Endothelial cell of umbilical vein (primary cell): ENCODE measurements around the gene PRKAR1B. TPM values are rescaled to one million over a fixed set of nuclear protein-coding genes. Genes with fewer than 3 reads are reported as not detected.

ENCODE experiments used
- BruUV-seq: library from RNA; stranded (reverse); fragments of 400-500 nt; replicated peaks from 2 replicates; lab custom pipeline; 2021; lab: Mats Ljungman, UMichigan
- CTCF ChIA-PET: fragments of 300-600, 350-600 bp; sonication (Branson Sonifier 250); formaldehyde crosslinking; loops from one replicate; lab custom pipeline; 2021; ENCODE audit warnings: antibody characterized with exemption, inconsistent platforms; lab: Charles Lee
- POLR2A ChIA-PET: fragments of 300-600, 350-600 bp; sonication (Branson Sonifier 250); formaldehyde crosslinking; loops from one replicate; lab custom pipeline; 2021; ENCODE audit warnings: antibody characterized with exemption, inconsistent platforms; lab: Charles Lee
- DNase-seq: peaks from one replicate; pipeline ENCODE4 v3.0.0-alpha.2; 2011; ENCODE audit warnings: low read depth, low spot score
- FAIRE-seq: peaks from 2 replicates; lab custom pipeline; 2011; peaks lifted over from hg19 to GRCh38; lab: Jason Lieb, UNC
- H2AFZ ChIP-seq: 2 replicates; pipeline ENCODE4 v1.6.0; 2012; ENCODE audit warnings: low read depth, low read length, control low read depth, inconsistent platforms
- H3K27ac ChIP-seq: 2 replicates; pipeline ENCODE4 v1.5.1; 2011; ENCODE audit warnings: low read depth, mild to moderate bottlenecking, control low read depth, low read length, moderate library complexity; ENCODE audit not compliant: insufficient read depth
- H3K27me3 ChIP-seq, 2 experiments: 2 replicates each; pipeline versions ENCODE4 v1.6.0 to v1.6.1; 2011; ENCODE audit warnings: low read length in 2 of 2, mixed read lengths in 1 of 2; ENCODE audit not compliant: control insufficient read depth in 2 of 2, insufficient read depth in 2 of 2
- H3K36me3 ChIP-seq, 2 experiments: 2 replicates in 1 of 2; 3 replicates in 1 of 2; pipeline ENCODE4 v1.5.1; 2011; ENCODE audit warnings: low read length in 2 of 2, mild to moderate bottlenecking in 1 of 2, moderate library complexity in 1 of 2; ENCODE audit not compliant: control insufficient read depth in 2 of 2, insufficient read depth in 2 of 2; ENCODE audit errors: extremely low read depth in 1 of 2
- H3K4me1 ChIP-seq: 3 replicates; pipeline ENCODE4 v1.5.1; 2011; ENCODE audit warnings: mild to moderate bottlenecking, low read length; ENCODE audit not compliant: control insufficient read depth, insufficient read depth; ENCODE audit errors: extremely low read depth
- H3K4me2 ChIP-seq: 2 replicates; pipeline ENCODE4 v1.6.1; 2011; ENCODE audit warnings: low read length, control low read depth, mixed read lengths; ENCODE audit not compliant: insufficient read depth
- H3K4me3 ChIP-seq, 3 experiments: fragments of 200-600 bp in 1 of 3; sonication (generic), shearing (Covaris generic) in 1 of 3; replicated peaks in 1 of 3; 2 replicates each; pipeline ENCODE4 v1.5.1; 2011 to 2016; ENCODE audit warnings: control low read depth in 3 of 3, low read length in 3 of 3, mild to moderate bottlenecking in 2 of 3, inconsistent platforms in 1 of 3, low read depth in 1 of 3, moderate library complexity in 1 of 3; ENCODE audit not compliant: insufficient read depth in 1 of 3
- H3K79me2 ChIP-seq: 2 replicates; pipeline ENCODE4 v1.6.0; 2012; ENCODE audit warnings: low read length, inconsistent platforms; ENCODE audit not compliant: control insufficient read depth, insufficient read depth
- H3K9ac ChIP-seq: replicated peaks from 2 replicates; pipeline ENCODE3; 2011; ENCODE audit warnings: low read length, control low read depth; ENCODE audit not compliant: insufficient read depth; ENCODE audit errors: extremely low read depth
- H3K9me1 ChIP-seq: replicated peaks from 3 replicates; pipeline ENCODE4 v1.6.0; 2011; ENCODE audit warnings: mild to moderate bottlenecking, low read length; ENCODE audit not compliant: control insufficient read depth, insufficient read depth; ENCODE audit errors: extremely low read depth
- H3K9me3 ChIP-seq: replicated peaks from 2 replicates; pipeline ENCODE4 v1.5.1; 2012; ENCODE audit warnings: low read length, inconsistent platforms; ENCODE audit not compliant: control insufficient read depth, insufficient read depth
- H4K20me1 ChIP-seq: replicated peaks from 2 replicates; pipeline ENCODE3; 2011; ENCODE audit warnings: mild to moderate bottlenecking, low read length; ENCODE audit not compliant: control insufficient read depth, insufficient read depth; ENCODE audit errors: extremely low read depth
- EZH2 ChIP-seq: IDR thresholded peaks from 2 replicates; pipeline ENCODE4 v1.6.1; 2012; ENCODE audit warnings: borderline replicate concordance, low read depth, mild to moderate bottlenecking, moderate library complexity, low read length, inconsistent platforms; ENCODE audit not compliant: severe bottlenecking
- FOS ChIP-seq: IDR thresholded peaks from 2 replicates; pipeline ENCODE4 v1.6.1; 2011; ENCODE audit warnings: mild to moderate bottlenecking, low read length, moderate library complexity, borderline replicate concordance; ENCODE audit not compliant: insufficient read depth
- GATA2 ChIP-seq: IDR thresholded peaks from 2 replicates; pipeline ENCODE4 v1.7.0; 2011; ENCODE audit warnings: low read depth, mild to moderate bottlenecking, moderate library complexity, mixed read lengths, low read length; ENCODE audit not compliant: insufficient read length, insufficient read depth
- JUN ChIP-seq: IDR thresholded peaks from 2 replicates; pipeline ENCODE4 v1.6.1; 2011; ENCODE audit warnings: borderline replicate concordance, low read depth; ENCODE audit not compliant: insufficient read length, insufficient read depth
- MYC ChIP-seq: IDR thresholded peaks from one replicate; pipeline ENCODE4 v1.6.1; 2011; ENCODE audit warnings: mild to moderate bottlenecking, low read depth, low read length
- POLR2A ChIP-seq: IDR thresholded peaks from 2 replicates; pipeline ENCODE4 v1.6.1; 2012; ENCODE audit warnings: low read depth, mild to moderate bottlenecking, control low read depth, low read length
- POLR2AphosphoS5 ChIP-seq: IDR thresholded peaks from 2 replicates; pipeline ENCODE4 v1.6.1; 2012; ENCODE audit warnings: low read depth, mild to moderate bottlenecking, control low read depth, low read length, moderate library complexity; ENCODE audit not compliant: insufficient read depth
- dilution Hi-C: fragments of 300-500 bp; cut with MboI; formaldehyde crosslinking; loops from one replicate; pipeline ENCODE4 v1.15.0; 2019; ENCODE audit warnings: low sequenced_read_pairs; ENCODE audit not compliant: extremely low pct_ligation_motif_present
- intact Hi-C: fragments of 100-400 bp; cut with micrococcal nuclease; formaldehyde crosslinking; loops from one replicate; pipeline ENCODE4 v1.10.0; 2022
- polyA plus RNA-seq, 4 experiments: library from polyadenylated mRNA; depleted of rRNA in 3 of 4; stranded (reverse) in 3 of 4; unstranded in 1 of 4; fragments of >200 nt; gene quantifications; 2 replicates each; pipeline versions ENCODE4 v1.2.1 to v1.2.3, GENCODE V29; 2011 to 2012; ENCODE audit warnings: missing spikeins in 1 of 4
- total RNA-seq: library from RNA; stranded (reverse); gene quantifications from 2 replicates; pipeline ENCODE4 v1.2.3, GENCODE V29; 2021
- TF ChIP-seq, protein P1 (sequence below): IDR thresholded peaks from 2 replicates; pipeline ENCODE4 v1.6.1; 2011; ENCODE audit not compliant: insufficient read depth, insufficient read length
- TF ChIP-seq, protein P2 (sequence below), 2 donors: IDR thresholded peaks; 1 replicate in 1 of 2; 2 replicates in 1 of 2; pipeline ENCODE4 v1.5.1; 2011; ENCODE audit warnings: low read length in 2 of 2, mild to moderate bottlenecking in 2 of 2, moderate library complexity in 2 of 2, control low read depth in 1 of 2, inconsistent platforms in 1 of 2, low read depth in 1 of 2; ENCODE audit not compliant: insufficient read depth in 1 of 2; ENCODE audit errors: extremely low read depth in 1 of 2

PRKAR1B gene
- total and polyA plus RNA-seq, 2 donors (not counting 3 experiments of a cell fraction or from before 2014, with no cell fraction given) = 15.4 to 29.2 TPM

DNA sequence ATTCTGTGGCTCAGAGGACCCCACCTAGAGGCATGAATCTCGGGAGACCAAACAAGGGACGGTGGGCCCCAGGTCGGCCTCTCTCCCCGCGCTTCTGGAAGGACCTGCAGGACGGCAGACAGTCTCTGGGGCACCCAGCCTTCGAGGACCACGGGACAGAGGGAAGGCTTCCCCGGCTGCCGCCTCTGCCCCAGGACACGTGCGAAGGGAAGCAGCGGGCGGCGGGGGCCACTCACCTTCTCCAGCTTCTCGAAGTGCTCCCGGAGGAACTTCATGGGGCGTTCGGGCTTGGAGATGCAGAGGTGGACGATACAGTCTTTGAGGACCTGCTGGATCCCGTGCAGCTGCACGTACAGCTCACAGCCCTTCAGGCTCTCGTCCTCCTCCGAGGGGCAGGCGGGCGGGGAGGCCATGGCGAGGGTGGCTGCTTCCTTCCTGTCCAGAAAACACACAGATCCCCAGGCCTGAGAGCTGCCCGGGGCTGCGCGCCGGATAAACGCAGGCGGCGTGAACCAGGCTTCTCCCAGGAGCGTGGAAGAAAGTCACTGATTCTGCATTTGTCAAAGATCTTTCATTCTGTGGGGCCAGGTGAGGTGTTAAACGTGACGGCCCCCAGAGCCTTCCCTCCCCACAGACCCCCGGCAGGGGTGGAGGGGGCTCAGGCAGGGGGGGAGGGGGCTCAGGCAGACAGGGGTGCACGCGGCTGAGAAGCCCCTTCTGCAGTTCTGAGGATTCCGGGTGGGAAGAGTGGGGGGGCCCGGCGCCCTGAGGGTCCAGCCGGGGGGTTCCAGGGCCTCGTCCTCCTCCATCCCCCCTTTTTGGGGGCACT lies 15.8 kb downstream of the PRKAR1B start:
- no peaks in the 10 kb centered on the region for H4K20me1 ChIP-seq
- dilution Hi-C loops = no loop called here
- POLR2A ChIA-PET = no interaction called here
- no peaks in the 10 kb centered on the region for H3K9me3 ChIP-seq
- CTCF ChIA-PET = interaction anchor here (1.1 kb wide), 1 partner anchor 11 kb away, joined by 4 read pairs; no protein-coding TSS in a partner anchor
- FAIRE-seq = peak; percentile 67
- H3K4me3 ChIP-seq = peak overlapping the region in 2 of 3 experiments; percentile 55 to 62
- H3K79me2 ChIP-seq = no peaks in the 10 kb centered on the region
- no peaks in the 10 kb centered on the region for H3K9me1 ChIP-seq
- H2AFZ ChIP-seq = peak overlapping the region; percentile 56
- no peaks in the 10 kb centered on the region for H3K36me3 ChIP-seq
- H3K4me2 ChIP-seq = peak overlapping the region; percentile 21
- H3K4me1 ChIP-seq = peaks cover 6% of the 10 kb centered on the region
- no peak overlapping the region for H3K27ac ChIP-seq
- DNase-seq = peak; percentile 42
- no TSS peak for BruUV-seq
- no peaks in the 10 kb centered on the region for H3K27me3 ChIP-seq
- TF ChIP-seq, protein P1, sequence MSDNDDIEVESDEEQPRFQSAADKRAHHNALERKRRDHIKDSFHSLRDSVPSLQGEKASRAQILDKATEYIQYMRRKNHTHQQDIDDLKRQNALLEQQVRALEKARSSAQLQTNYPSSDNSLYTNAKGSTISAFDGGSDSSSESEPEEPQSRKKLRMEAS = no peak
- peak overlapping the region; percentile 26 for H3K9ac ChIP-seq
- intact Hi-C loops = loop anchor here (5.0 kb wide), 1 partner anchor 194 kb away; the partner anchor contains the start of gene PDGFA

GRCh38 chr7:710161-710560 lies 16.9 kb downstream of the PRKAR1B start:
- no peak for FAIRE-seq
- Histone ChIP-seq H3K4me2 (no peak overlapping the region), H3K9ac (no peak overlapping the region), H3K9me3 (no peaks in the 10 kb centered on the region), H3K9me1 (no peaks in the 10 kb centered on the region), H3K4me1 (peaks cover 6% of the 10 kb centered on the region), H3K36me3 (no peaks in the 10 kb centered on the region), H3K27me3 (no peaks in the 10 kb centered on the region), H2AFZ (no peak overlapping the region), H4K20me1 (no peaks in the 10 kb centered on the region), H3K4me3 (no peak overlapping the region), H3K27ac (no peak overlapping the region), H3K79me2 (no peaks in the 10 kb centered on the region)
- DNase-seq = no peak
- TF ChIP-seq POLR2A (no peak), GATA2 (no peak), FOS (no peak), MYC (no peak), POLR2AphosphoS5 (no peak), EZH2 (no peak), JUN (no peak)
- TF ChIP-seq, protein P2, sequence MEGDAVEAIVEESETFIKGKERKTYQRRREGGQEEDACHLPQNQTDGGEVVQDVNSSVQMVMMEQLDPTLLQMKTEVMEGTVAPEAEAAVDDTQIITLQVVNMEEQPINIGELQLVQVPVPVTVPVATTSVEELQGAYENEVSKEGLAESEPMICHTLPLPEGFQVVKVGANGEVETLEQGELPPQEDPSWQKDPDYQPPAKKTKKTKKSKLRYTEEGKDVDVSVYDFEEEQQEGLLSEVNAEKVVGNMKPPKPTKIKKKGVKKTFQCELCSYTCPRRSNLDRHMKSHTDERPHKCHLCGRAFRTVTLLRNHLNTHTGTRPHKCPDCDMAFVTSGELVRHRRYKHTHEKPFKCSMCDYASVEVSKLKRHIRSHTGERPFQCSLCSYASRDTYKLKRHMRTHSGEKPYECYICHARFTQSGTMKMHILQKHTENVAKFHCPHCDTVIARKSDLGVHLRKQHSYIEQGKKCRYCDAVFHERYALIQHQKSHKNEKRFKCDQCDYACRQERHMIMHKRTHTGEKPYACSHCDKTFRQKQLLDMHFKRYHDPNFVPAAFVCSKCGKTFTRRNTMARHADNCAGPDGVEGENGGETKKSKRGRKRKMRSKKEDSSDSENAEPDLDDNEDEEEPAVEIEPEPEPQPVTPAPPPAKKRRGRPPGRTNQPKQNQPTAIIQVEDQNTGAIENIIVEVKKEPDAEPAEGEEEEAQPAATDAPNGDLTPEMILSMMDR (IDR thresholded peaks at IDR 0.05; ENCODE audit: extremely low read depth in 1 of 2, insufficient read depth in 1 of 2, low read depth in 1 of 2, low read length in 2 of 2) = no peak
- TF ChIP-seq, protein P1 = no peak
- dilution Hi-C loops (no loop called here), intact Hi-C loops (loop anchor here (5.0 kb wide), 1 partner anchor 193 kb away; the partner anchor contains the start of gene PDGFA)
- POLR2A ChIA-PET = no interaction called here
- no TSS peak for BruUV-seq
- CTCF ChIA-PET = no interaction called here
